ENCODE results near the gene FUT4.

FUT4 gene

DNA sequence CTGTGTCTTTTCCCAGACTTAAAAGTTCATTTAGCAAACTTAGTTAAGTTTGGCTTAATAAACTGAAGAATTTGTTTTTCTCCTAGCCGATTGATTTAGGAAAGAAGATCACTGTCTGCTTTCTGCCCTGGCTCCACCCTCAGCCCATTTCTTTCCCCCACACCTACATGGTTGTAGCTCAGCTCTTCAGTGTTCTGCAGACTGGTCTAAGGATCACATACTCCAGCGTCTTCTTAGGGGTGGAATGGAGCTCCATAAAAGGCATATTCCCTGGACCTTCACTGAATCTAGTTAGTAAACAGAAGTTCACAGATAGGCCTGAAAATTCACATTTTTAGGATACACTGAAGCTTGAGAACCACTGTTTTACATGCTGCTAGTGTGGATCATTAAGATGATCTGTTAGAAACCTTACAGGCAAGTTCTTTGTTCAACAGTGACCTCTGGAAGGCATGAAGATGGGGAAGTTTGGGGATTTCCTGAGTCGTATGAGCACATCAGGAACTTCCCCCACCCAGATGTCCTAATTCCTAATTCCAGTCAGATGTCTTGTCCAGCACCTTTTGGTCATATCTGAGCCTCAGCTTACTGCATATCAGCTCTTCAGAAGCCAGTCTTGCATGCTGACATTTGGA, 40.3 kb downstream of the FUT4 start:
- Histone ChIP-seq H3K9ac (ENCODE audit: low read depth, low read length) (no peak overlapping the region), H3K4me2 (ENCODE audit: insufficient read depth, low read length) (no peak overlapping the region), H2AFZ (ENCODE audit: low read depth, low read length) (no peak overlapping the region)

GRCh38 chr11:94584978-94585377, 41.3 kb downstream of the FUT4 start:
- no peak overlapping the region for H3K27ac ChIP-seq (ENCODE audit: low read length)
- DNase-seq: no peak
- ATAC-seq (ENCODE audit: insufficient read depth, low read depth): no peak
- H3K4me1 ChIP-seq (ENCODE audit: insufficient read depth, low read length): no peaks in the 10 kb centered on the region
- H3K9me3 ChIP-seq (ENCODE audit: insufficient read depth, low read length, severe bottlenecking): no peaks in the 10 kb centered on the region
- H3K4me3 ChIP-seq (ENCODE audit: low read depth in 1 of 2, low read length in 2 of 2): no peak overlapping the region
- no peak overlapping the region for H2AFZ ChIP-seq (ENCODE audit: low read depth, low read length)
- no peaks in the 10 kb centered on the region for H3K79me2 ChIP-seq (ENCODE audit: insufficient read depth, low read length)
- H3K4me2 ChIP-seq (ENCODE audit: insufficient read depth, low read length): no peak overlapping the region
- TF ChIP-seq EZH2 (IDR thresholded peaks at IDR 0.05; ENCODE audit: borderline replicate concordance, low read depth, low read length, severe bottlenecking) (no peak), CTCF (IDR thresholded peaks at IDR 0.05; ENCODE audit: borderline replicate concordance, extremely low read depth, low read length, poor library complexity, severe bottlenecking) (no peak)
- H3K9ac ChIP-seq (ENCODE audit: low read depth, low read length): no peak overlapping the region
- H3K27me3 ChIP-seq (ENCODE audit: insufficient read depth, low read length, poor library complexity): no peaks in the 10 kb centered on the region
- H3K36me3 ChIP-seq (ENCODE audit: insufficient read depth, low read length): no peaks in the 10 kb centered on the region
- H4K20me1 ChIP-seq (ENCODE audit: insufficient read depth, low read length): no peaks in the 10 kb centered on the region

More for the DNA sequence above, 40.3 kb downstream of the FUT4 start:
- Histone ChIP-seq H3K27ac (ENCODE audit: low read length) (no peak overlapping the region), H3K4me3 (ENCODE audit: low read depth in 1 of 2, low read length in 2 of 2) (no peak overlapping the region), H3K79me2 (ENCODE audit: insufficient read depth, low read length) (no peaks in the 10 kb centered on the region), H3K27me3 (ENCODE audit: insufficient read depth, low read length, poor library complexity) (no peaks in the 10 kb centered on the region), H3K4me1 (ENCODE audit: insufficient read depth, low read length) (no peaks in the 10 kb centered on the region), H3K36me3 (ENCODE audit: insufficient read depth, low read length) (no peaks in the 10 kb centered on the region), H4K20me1 (ENCODE audit: insufficient read depth, low read length) (no peaks in the 10 kb centered on the region), H3K9me3 (ENCODE audit: insufficient read depth, low read length, severe bottlenecking) (no peaks in the 10 kb centered on the region)
- ATAC-seq (ENCODE audit: insufficient read depth, low read depth) (no peak), DNase-seq (no peak)
- TF ChIP-seq CTCF (IDR thresholded peaks at IDR 0.05; ENCODE audit: borderline replicate concordance, extremely low read depth, low read length, poor library complexity, severe bottlenecking) (no peak), EZH2 (IDR thresholded peaks at IDR 0.05; ENCODE audit: borderline replicate concordance, low read depth, low read length, severe bottlenecking) (no peak)

- Histone ChIP-seq H4K20me1 (ENCODE audit: insufficient read depth, low read length) (no peaks in the 10 kb centered on the region), H3K36me3 (ENCODE audit: insufficient read depth, low read length) (no peaks in the 10 kb centered on the region), H3K4me1 (ENCODE audit: insufficient read depth, low read length) (no peaks in the 10 kb centered on the region), H3K9ac (ENCODE audit: low read depth, low read length) (no peak overlapping the region), H3K27ac (ENCODE audit: low read length) (no peak overlapping the region), H3K9me3 (ENCODE audit: insufficient read depth, low read length, severe bottlenecking) (no peaks in the 10 kb centered on the region), H3K79me2 (ENCODE audit: insufficient read depth, low read length) (no peaks in the 10 kb centered on the region), H2AFZ (ENCODE audit: low read depth, low read length) (no peak overlapping the region), H3K27me3 (ENCODE audit: insufficient read depth, low read length, poor library complexity) (no peaks in the 10 kb centered on the region), H3K4me2 (ENCODE audit: insufficient read depth, low read length) (no peak overlapping the region), H3K4me3 (ENCODE audit: low read depth in 1 of 2, low read length in 2 of 2) (no peak overlapping the region)
- TF ChIP-seq EZH2 (IDR thresholded peaks at IDR 0.05; ENCODE audit: borderline replicate concordance, low read depth, low read length, severe bottlenecking): no peak
- TF ChIP-seq CTCF (IDR thresholded peaks at IDR 0.05; ENCODE audit: borderline replicate concordance, extremely low read depth, low read length, poor library complexity, severe bottlenecking): no peak
- DNase-seq: no peak
- ATAC-seq (ENCODE audit: insufficient read depth, low read depth): no peak
Measured at GRCh38 chr11:94585399-94585798, 41.7 kb downstream of the FUT4 start.

Measured in DND-41 (cell line).